Measurements from ENCODE around the gene ATP8B4. TPM values are rescaled to one million over a fixed set of nuclear protein-coding genes. Genes with fewer than 3 reads are reported as not detected.

Gene ATP8B4
- total RNA-seq, 1 donor from 2014 or later, result 0.98 TPM

- TF ChIP-seq, protein P1, sequence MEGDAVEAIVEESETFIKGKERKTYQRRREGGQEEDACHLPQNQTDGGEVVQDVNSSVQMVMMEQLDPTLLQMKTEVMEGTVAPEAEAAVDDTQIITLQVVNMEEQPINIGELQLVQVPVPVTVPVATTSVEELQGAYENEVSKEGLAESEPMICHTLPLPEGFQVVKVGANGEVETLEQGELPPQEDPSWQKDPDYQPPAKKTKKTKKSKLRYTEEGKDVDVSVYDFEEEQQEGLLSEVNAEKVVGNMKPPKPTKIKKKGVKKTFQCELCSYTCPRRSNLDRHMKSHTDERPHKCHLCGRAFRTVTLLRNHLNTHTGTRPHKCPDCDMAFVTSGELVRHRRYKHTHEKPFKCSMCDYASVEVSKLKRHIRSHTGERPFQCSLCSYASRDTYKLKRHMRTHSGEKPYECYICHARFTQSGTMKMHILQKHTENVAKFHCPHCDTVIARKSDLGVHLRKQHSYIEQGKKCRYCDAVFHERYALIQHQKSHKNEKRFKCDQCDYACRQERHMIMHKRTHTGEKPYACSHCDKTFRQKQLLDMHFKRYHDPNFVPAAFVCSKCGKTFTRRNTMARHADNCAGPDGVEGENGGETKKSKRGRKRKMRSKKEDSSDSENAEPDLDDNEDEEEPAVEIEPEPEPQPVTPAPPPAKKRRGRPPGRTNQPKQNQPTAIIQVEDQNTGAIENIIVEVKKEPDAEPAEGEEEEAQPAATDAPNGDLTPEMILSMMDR (IDR thresholded peaks at IDR 0.05; ENCODE audit: unreplicated experiment), result no peak
- H3K9me3 Mint-ChIP-seq (ENCODE audit: low read depth), result peaks cover 1% of the 10 kb centered on the region
- H3K27me3 Mint-ChIP-seq, result no peaks in the 10 kb centered on the region
- no peak overlapping the region for H3K27ac Mint-ChIP-seq
- no peaks in the 10 kb centered on the region for H3K4me1 Mint-ChIP-seq (ENCODE audit: low read depth)
- no peak overlapping the region for H3K4me3 Mint-ChIP-seq (ENCODE audit: low read depth)
- no peaks in the 10 kb centered on the region for H3K36me3 Mint-ChIP-seq (ENCODE audit: insufficient read depth)
- no peak for DNase-seq (ENCODE audit: low spot score, unreplicated experiment)
Observed at GRCh38 chr15:50108461-50108860, 10.6 kb downstream of the ATP8B4 start.

- Mint-ChIP-seq H3K27ac (no peak overlapping the region), H3K36me3 (ENCODE audit: insufficient read depth) (no peaks in the 10 kb centered on the region), H3K4me1 (ENCODE audit: low read depth) (no peaks in the 10 kb centered on the region), H3K9me3 (ENCODE audit: low read depth) (peaks cover 6% of the 10 kb centered on the region), H3K4me3 (ENCODE audit: low read depth) (no peak overlapping the region), H3K27me3 (no peaks in the 10 kb centered on the region)
- TF ChIP-seq, protein P1 (IDR thresholded peaks at IDR 0.05; ENCODE audit: unreplicated experiment), result no peak
- no peak for DNase-seq (ENCODE audit: low spot score, unreplicated experiment)
Observed at GRCh38 chr15:50107591-50108408, 11.2 kb downstream of the ATP8B4 start.

- no peak overlapping the region for H3K4me3 Mint-ChIP-seq (ENCODE audit: low read depth)
- no peaks in the 10 kb centered on the region for H3K4me1 Mint-ChIP-seq (ENCODE audit: low read depth)
Observed at GRCh38 chr15:50107157-50107556, 11.9 kb downstream of the ATP8B4 start.

GRCh38 chr15:50106457-50106856 lies 12.6 kb downstream of the ATP8B4 start:
- no peak overlapping the region for H3K27ac Mint-ChIP-seq

More at GRCh38 chr15:50107157-50107556, 11.9 kb downstream of the ATP8B4 start:
- peaks cover 10% of the 10 kb centered on the region for H3K9me3 Mint-ChIP-seq (ENCODE audit: low read depth)
- TF ChIP-seq, protein P1 (IDR thresholded peaks at IDR 0.05; ENCODE audit: unreplicated experiment), result no peak
- H3K36me3 Mint-ChIP-seq (ENCODE audit: insufficient read depth), result no peaks in the 10 kb centered on the region
- no peak overlapping the region for H3K27ac Mint-ChIP-seq
- no peak for DNase-seq (ENCODE audit: low spot score, unreplicated experiment)
- no peaks in the 10 kb centered on the region for H3K27me3 Mint-ChIP-seq

GRCh38 chr15:50100486-50100885 lies 18.5 kb downstream of the ATP8B4 start:
- no peak overlapping the region for H3K4me3 Mint-ChIP-seq (ENCODE audit: low read depth)
- peaks cover 10% of the 10 kb centered on the region for H3K9me3 Mint-ChIP-seq (ENCODE audit: low read depth)
- no peaks in the 10 kb centered on the region for H3K36me3 Mint-ChIP-seq (ENCODE audit: insufficient read depth)
- no peaks in the 10 kb centered on the region for H3K4me1 Mint-ChIP-seq (ENCODE audit: low read depth)
- TF ChIP-seq, protein P1 (IDR thresholded peaks at IDR 0.05; ENCODE audit: unreplicated experiment), result no peak
- no peaks in the 10 kb centered on the region for H3K27me3 Mint-ChIP-seq
- H3K27ac Mint-ChIP-seq, result no peak overlapping the region
- no peak for DNase-seq (ENCODE audit: low spot score, unreplicated experiment)

More at GRCh38 chr15:50106457-50106856, 12.6 kb downstream of the ATP8B4 start:
- no peak for DNase-seq (ENCODE audit: low spot score, unreplicated experiment)
- peaks cover 10% of the 10 kb centered on the region for H3K9me3 Mint-ChIP-seq (ENCODE audit: low read depth)
- H3K4me1 Mint-ChIP-seq (ENCODE audit: low read depth), result no peaks in the 10 kb centered on the region
- no peaks in the 10 kb centered on the region for H3K27me3 Mint-ChIP-seq
- H3K4me3 Mint-ChIP-seq (ENCODE audit: low read depth), result no peak overlapping the region
- no peaks in the 10 kb centered on the region for H3K36me3 Mint-ChIP-seq (ENCODE audit: insufficient read depth)
- TF ChIP-seq, protein P1 (IDR thresholded peaks at IDR 0.05; ENCODE audit: unreplicated experiment), result no peak
